NOMO-1 (cell line): ENCODE measurements around the gene ABCA12.

ENCODE experiments used
- DNase-seq, 2 experiments: peaks; one replicate each; lab custom pipeline; 2025; ENCODE audit not compliant: unreplicated experiment in 2 of 2; lab: John Stamatoyannopoulos, UW

Gene ABCA12

DNA sequence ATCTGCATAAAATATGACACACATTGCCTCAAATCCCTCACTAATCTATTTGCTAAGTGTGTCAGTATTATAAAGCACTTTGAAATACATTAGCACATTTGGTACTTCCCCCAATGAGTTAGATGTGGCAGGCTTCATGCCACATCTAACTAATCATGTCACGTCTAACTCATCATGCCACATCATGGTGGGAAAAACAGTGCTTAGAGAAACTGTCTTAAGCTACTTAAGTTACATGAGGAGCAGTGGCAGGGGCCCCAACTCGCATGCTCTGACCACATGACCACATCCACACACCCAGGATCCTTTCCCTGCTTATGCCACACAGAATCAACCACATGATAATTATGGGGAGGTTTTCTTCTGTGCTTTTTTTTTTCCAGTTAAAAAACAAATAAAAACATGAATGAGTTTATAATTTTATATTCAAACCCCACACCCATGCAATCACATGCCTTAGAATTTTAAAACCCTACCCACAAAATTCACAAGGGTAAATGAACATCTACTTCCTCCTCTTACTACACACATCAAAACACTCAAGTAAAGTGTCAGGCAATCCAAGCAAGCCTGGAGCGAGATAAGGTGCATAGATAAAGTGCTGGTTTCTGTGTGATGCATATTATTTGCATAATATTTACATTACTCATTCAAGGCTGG is 1.6 kb downstream of the ABCA12 start:
- DNase-seq, result no peak

DNA sequence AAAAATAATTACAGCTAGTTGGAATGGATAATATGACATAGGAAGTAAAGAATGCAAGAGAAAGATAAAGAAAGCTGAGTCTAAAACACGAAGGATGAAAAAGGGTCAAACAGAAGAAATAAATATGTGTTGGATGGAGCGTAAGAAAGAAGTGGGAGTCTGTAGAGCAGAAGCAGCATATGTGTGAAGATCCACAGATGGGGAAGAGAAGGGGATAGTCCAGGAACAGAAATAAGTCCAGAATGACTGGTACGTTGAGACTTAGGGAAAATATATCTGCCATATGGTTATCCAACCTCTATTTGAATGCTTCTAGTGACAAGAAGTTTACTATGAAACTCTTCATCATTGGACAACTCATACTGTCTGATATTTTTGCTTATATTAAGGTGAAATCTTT is 18.0 kb downstream of the ABCA12 start:
- no peak for DNase-seq

DNA sequence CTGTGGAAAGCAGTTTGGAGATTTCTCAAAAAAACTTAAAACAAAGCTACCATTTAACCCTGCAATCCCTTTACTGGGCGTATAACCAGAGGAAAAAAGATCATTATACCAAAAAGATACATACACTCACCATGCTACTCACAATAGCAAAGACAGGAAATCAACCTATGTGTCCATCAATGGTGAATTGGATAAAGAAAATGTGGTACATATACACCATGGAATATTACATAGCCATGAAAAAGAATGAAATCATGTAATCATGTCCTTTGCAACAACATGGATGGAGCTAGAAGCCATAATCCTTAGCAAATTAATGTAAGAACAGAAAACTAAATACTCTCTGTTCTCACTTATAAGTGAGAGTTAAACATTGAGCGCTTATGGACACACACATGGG is 18.6 kb downstream of the ABCA12 start:
- no peak for DNase-seq

DNA sequence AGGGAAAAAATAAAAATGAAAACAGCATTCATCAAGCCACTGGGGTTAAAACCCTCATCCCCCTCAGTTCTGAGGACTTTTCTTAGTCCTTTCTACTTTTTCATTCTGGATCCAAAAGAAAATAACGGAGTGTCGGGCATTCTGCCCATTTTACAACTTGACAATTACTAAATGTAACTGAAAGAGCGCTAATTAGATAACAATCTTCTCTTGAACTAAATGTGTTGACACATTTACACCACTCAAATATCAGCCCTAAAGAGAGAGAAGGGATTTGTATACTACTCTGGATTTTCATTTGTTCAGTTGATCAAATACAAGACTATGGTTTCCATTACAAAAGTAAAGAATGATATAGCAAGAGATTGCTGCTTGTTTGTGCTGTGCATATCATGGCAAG is 27.5 kb downstream of the ABCA12 start:
- no peak for DNase-seq

GRCh38 chr2:215107216-215108056 is 31.0 kb downstream of the ABCA12 start:
- no peak for DNase-seq

DNA sequence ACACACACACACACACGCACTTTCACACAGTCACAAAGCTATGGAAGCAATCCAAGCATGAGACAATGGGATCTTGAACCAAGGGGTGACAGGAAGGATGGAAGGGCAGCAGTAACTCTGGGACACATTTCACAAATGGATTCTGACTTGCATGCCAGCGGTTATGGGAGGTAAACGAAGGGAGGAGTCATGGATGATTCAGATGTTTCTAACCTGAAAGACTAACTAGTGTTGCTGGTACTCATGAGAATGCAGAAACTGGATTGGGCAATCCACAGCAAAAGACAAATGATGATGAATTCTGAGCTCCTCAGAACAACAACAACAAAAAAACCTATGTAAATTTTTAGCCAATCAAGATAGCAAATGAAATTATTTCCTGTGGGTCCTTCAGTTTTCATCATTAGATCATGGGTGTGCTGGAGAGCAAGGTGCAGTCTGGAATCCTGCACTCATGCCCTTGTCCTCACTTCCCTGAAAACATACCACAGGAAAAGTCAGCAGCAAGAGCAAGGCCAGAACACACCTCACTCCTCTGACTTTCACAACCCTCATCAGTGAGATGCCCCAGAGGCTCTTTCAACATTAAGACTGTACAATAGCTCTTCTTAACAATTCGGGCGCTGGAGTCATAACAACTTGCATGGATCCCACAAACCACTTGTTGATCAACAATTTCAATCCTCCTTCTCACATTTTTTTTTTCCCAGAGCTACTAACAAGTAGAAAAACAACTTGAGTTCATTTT is 32.6 kb downstream of the ABCA12 start:
- DNase-seq, result no peak

DNA sequence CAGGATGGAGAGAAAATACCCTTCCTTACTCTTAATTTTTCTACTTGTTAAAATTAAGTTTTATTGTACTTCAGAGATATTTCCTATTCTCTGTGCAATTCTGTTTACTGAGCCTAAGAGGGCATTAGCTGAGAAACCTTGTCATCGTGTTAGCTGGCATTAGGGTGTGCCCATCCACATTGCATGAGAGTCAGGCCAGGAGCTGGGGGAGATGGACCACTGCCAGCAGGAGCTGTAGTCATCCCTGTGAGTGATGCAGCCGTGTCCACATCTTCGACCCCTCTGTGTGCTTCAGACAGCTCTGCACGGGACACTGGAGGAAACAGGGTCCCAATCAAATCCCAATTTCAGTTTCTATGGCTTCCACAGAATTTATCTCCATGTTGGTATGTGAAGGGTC is 34.2 kb downstream of the ABCA12 start:
- DNase-seq, result no peak

- no peak for DNase-seq
These were observed 39.6 kb downstream of the ABCA12 start for GRCh38 chr2:215098875-215099274.

GRCh38 chr2:215084080-215084479 is 54.3 kb downstream of the ABCA12 start:
- no peak for DNase-seq

DNA sequence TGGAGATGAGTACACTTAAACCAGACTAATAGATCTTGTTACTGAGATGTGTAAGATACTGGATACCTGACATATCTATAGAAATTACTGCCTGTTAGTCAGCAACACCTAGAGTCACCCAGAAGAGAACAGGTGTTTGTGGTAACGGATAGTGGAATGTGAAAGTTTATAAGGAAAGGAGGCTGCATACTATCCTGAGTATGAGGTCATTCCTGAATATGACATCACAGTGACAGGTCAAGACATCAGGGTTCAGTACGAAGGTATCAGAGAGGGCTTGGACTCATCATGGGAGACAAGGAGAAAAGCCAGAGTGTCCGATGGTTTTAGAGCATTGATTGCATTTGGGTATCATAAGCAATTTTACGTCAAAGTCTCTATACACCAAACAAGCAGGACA is 55.3 kb downstream of the ABCA12 start:
- DNase-seq, result no peak

GRCh38 chr2:215082446-215082845 is 56.0 kb downstream of the ABCA12 start:
- no peak for DNase-seq

- DNase-seq, result no peak
These were observed 57.9 kb downstream of the ABCA12 start for GRCh38 chr2:215080545-215080944.

- no peak for DNase-seq
These were observed 66.8 kb downstream of the ABCA12 start for GRCh38 chr2:215071676-215072075.

GRCh38 chr2:215068399-215068798 is 70.0 kb downstream of the ABCA12 start:
- no peak for DNase-seq

GRCh38 chr2:215066124-215066523 is 72.3 kb downstream of the ABCA12 start:
- DNase-seq, result no peak

GRCh38 chr2:215063526-215063925 is 74.9 kb downstream of the ABCA12 start:
- DNase-seq, result no peak

GRCh38 chr2:215060861-215061536 is 77.4 kb downstream of the ABCA12 start:
- no peak for DNase-seq

- no peak for DNase-seq
These were observed 78.7 kb downstream of the ABCA12 start for GRCh38 chr2:215059724-215060123.

DNA sequence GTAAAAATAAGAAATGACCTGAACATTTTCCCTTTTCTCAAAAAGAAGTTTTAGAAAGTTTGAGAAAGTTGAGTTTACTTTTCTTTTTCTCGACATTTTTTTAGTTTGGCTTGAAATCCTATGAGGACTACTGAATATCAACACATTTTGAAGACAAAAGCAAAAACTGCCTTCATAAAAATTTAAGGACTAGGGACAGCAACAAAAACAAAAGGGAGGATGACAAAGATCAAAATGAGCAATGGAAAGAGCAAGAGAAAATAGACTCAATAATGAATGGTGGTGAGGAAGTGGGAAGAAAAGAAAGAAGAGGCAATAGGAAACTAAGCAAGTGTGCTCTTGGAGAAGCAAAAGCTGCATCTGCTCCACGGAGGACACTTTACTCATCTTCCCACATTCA is 82.5 kb downstream of the ABCA12 start:
- no peak for DNase-seq

- DNase-seq, result no peak
These were observed 85.6 kb downstream of the ABCA12 start for GRCh38 chr2:215052810-215053209.

GRCh38 chr2:215052404-215052803 is 86.0 kb downstream of the ABCA12 start:
- no peak for DNase-seq
